ENCODE results near the gene DRG1. TPM values are rescaled to one million over a fixed set of nuclear protein-coding genes. Genes with fewer than 3 reads are reported as not detected.

Gene DRG1
- total and polyA plus RNA-seq, 2 experiments from 2014 or later, result 63.9 to 87.6 TPM

DNA sequence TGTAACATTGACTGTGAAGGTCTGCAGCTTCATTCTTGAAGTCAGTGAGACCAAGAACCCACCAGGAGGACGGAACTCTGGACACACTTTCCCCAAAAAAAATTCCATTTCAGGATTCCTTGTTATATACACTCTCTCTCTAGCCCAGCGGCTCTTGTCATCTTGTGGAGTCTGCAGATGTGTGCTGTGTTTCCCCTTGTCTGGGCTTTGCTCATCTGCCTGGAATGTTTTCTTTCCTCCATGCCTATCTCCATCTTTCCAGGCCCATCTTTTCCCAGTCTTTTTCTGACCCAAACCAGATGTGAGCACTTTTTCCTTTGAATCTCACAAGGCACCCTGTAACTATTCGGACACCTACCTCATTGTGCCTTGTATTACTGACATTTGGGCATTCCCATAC, 5.1 kb upstream of the DRG1 start:
- DNase-seq (ENCODE audit: low spot score), result no peak
- H3K36me3 Mint-ChIP-seq (ENCODE audit: low read depth), result no peaks in the 10 kb centered on the region

GRCh38 chr22:31398231-31398630, 1.2 kb upstream of the DRG1 start:
- Mint-ChIP-seq H3K9me3 (no peaks in the 10 kb centered on the region), H3K36me3 (ENCODE audit: low read depth) (peaks cover 15% of the 10 kb centered on the region; the same call in 2 of the 3 replicates), H3K4me1 (peaks cover 9% of the 10 kb centered on the region), H3K27ac (no peak overlapping the region), H3K27me3 (ENCODE audit: insufficient read depth, low read depth, poor library complexity) (peaks cover 10% of the 10 kb centered on the region), H3K4me3 (peak overlapping the region; percentile 95; the same call in 1 of the 3 replicates)
- H2AFZ ChIP-seq, result peak overlapping the region; percentile 44; the same call in 1 of the 2 replicates
- ATAC-seq, result no peak
- H3K4me2 ChIP-seq, result no peak overlapping the region; the same call in 1 of the 2 replicates
- peaks cover 16% of the 10 kb centered on the region for H3K4me1 ChIP-seq (ENCODE audit: insufficient read depth)
- no peaks in the 10 kb centered on the region for H3F3A ChIP-seq (replicated peaks; ENCODE audit: low read depth)
- H3K36me3 ChIP-seq (ENCODE audit: insufficient read depth), result peaks cover 11% of the 10 kb centered on the region; the same call in 1 of the 2 replicates
- H3K4me3 ChIP-seq, result peak overlapping the region; percentile 85
- TF ChIP-seq JUNB (IDR thresholded peaks at IDR 0.05; ENCODE audit: unreplicated experiment), result no peak
- TF ChIP-seq, protein P1, sequence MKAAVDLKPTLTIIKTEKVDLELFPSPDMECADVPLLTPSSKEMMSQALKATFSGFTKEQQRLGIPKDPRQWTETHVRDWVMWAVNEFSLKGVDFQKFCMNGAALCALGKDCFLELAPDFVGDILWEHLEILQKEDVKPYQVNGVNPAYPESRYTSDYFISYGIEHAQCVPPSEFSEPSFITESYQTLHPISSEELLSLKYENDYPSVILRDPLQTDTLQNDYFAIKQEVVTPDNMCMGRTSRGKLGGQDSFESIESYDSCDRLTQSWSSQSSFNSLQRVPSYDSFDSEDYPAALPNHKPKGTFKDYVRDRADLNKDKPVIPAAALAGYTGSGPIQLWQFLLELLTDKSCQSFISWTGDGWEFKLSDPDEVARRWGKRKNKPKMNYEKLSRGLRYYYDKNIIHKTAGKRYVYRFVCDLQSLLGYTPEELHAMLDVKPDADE (IDR thresholded peaks at IDR 0.05), result no peak
- no peak for TF ChIP-seq NANOG (IDR thresholded peaks at IDR 0.05; ENCODE audit: borderline replicate concordance)
- H3K27ac ChIP-seq (ENCODE audit: low read depth), result no peak overlapping the region
- peaks cover 5% of the 10 kb centered on the region; the same call in 1 of the 2 replicates for H4K20me1 ChIP-seq (replicated peaks; ENCODE audit: insufficient read depth)
- peaks cover 37% of the 10 kb centered on the region for H3K79me2 ChIP-seq (replicated peaks; ENCODE audit: insufficient read depth)
- no peaks in the 10 kb centered on the region for H3K27me3 ChIP-seq (ENCODE audit: insufficient read depth)
- no peak for DNase-seq (ENCODE audit: low spot score)
- H3K9me2 ChIP-seq (ENCODE audit: insufficient read depth), result no peaks in the 10 kb centered on the region

More for the DNA sequence above, 5.1 kb upstream of the DRG1 start:
- Histone ChIP-seq H3K4me1 (ENCODE audit: insufficient read depth) (peaks cover 10% of the 10 kb centered on the region), H3K4me2 (no peak overlapping the region), H3K36me3 (ENCODE audit: insufficient read depth) (no peaks in the 10 kb centered on the region), H3K79me2 (replicated peaks; ENCODE audit: insufficient read depth) (no peaks in the 10 kb centered on the region), H3K27me3 (ENCODE audit: insufficient read depth) (no peaks in the 10 kb centered on the region), H3K27ac (ENCODE audit: low read depth) (no peak overlapping the region), H4K20me1 (replicated peaks; ENCODE audit: insufficient read depth) (no peaks in the 10 kb centered on the region), H3F3A (replicated peaks; ENCODE audit: low read depth) (no peaks in the 10 kb centered on the region), H3K4me3 (no peak overlapping the region), H2AFZ (no peak overlapping the region), H3K9me2 (ENCODE audit: insufficient read depth) (no peaks in the 10 kb centered on the region)
- Mint-ChIP-seq H3K4me1 (peaks cover 4% of the 10 kb centered on the region; the same call in 2 of the 3 replicates), H3K4me3 (no peak overlapping the region), H3K9me3 (no peaks in the 10 kb centered on the region), H3K27ac (no peak overlapping the region), H3K27me3 (ENCODE audit: insufficient read depth, low read depth, poor library complexity) (peaks cover 2% of the 10 kb centered on the region)
- no peak for TF ChIP-seq POLR2AphosphoS5 (IDR thresholded peaks at IDR 0.05; ENCODE audit: low read depth)
- TF ChIP-seq JUNB (IDR thresholded peaks at IDR 0.05; ENCODE audit: unreplicated experiment), result no peak
- no peak for TF ChIP-seq EZH2phosphoT487 (IDR thresholded peaks at IDR 0.05; ENCODE audit: unreplicated experiment)
- TF ChIP-seq NANOG (IDR thresholded peaks at IDR 0.05; ENCODE audit: borderline replicate concordance), result no peak
- no peak for TF ChIP-seq STAT1 (IDR thresholded peaks at IDR 0.05; ENCODE audit: unreplicated experiment)
- TF ChIP-seq, protein P2, sequence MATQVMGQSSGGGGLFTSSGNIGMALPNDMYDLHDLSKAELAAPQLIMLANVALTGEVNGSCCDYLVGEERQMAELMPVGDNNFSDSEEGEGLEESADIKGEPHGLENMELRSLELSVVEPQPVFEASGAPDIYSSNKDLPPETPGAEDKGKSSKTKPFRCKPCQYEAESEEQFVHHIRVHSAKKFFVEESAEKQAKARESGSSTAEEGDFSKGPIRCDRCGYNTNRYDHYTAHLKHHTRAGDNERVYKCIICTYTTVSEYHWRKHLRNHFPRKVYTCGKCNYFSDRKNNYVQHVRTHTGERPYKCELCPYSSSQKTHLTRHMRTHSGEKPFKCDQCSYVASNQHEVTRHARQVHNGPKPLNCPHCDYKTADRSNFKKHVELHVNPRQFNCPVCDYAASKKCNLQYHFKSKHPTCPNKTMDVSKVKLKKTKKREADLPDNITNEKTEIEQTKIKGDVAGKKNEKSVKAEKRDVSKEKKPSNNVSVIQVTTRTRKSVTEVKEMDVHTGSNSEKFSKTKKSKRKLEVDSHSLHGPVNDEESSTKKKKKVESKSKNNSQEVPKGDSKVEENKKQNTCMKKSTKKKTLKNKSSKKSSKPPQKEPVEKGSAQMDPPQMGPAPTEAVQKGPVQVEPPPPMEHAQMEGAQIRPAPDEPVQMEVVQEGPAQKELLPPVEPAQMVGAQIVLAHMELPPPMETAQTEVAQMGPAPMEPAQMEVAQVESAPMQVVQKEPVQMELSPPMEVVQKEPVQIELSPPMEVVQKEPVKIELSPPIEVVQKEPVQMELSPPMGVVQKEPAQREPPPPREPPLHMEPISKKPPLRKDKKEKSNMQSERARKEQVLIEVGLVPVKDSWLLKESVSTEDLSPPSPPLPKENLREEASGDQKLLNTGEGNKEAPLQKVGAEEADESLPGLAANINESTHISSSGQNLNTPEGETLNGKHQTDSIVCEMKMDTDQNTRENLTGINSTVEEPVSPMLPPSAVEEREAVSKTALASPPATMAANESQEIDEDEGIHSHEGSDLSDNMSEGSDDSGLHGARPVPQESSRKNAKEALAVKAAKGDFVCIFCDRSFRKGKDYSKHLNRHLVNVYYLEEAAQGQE (IDR thresholded peaks at IDR 0.05; ENCODE audit: unreplicated experiment), result no peak
- ATAC-seq, result no peak

Data from GM23338 (cell line).